D341Med (cell line): Measurements from ENCODE around the gene MYL3.

Experiments
- DNase-seq: peaks from one replicate; pipeline ENCODE4 v3.0.0; 2012; ENCODE audit warnings: low spot score

The MYL3 gene

GRCh38 chr3:46899151-46900006 is 36.1 kb upstream of the MYL3 start:
- no peak for DNase-seq

- DNase-seq = no peak
These were observed 35.3 kb upstream of the MYL3 start for GRCh38 chr3:46898321-46899150.

GRCh38 chr3:46897829-46898320 is 34.6 kb upstream of the MYL3 start:
- no peak for DNase-seq

GRCh38 chr3:46897031-46897430 is 33.8 kb upstream of the MYL3 start:
- DNase-seq = no peak

- DNase-seq = no peak
These were observed 33.1 kb upstream of the MYL3 start for GRCh38 chr3:46896386-46896785.

GRCh38 chr3:46895761-46896160 is 32.5 kb upstream of the MYL3 start:
- no peak for DNase-seq

GRCh38 chr3:46895204-46895660 is 32.0 kb upstream of the MYL3 start:
- DNase-seq = peak; percentile 81

GRCh38 chr3:46894256-46894655 is 31.0 kb upstream of the MYL3 start:
- DNase-seq = no peak

- DNase-seq = no peak
These were observed 30.5 kb upstream of the MYL3 start for GRCh38 chr3:46893763-46894162.

- DNase-seq = no peak
These were observed 30.0 kb upstream of the MYL3 start for GRCh38 chr3:46893146-46893748.

GRCh38 chr3:46892285-46893145 is 29.3 kb upstream of the MYL3 start:
- DNase-seq = no peak

GRCh38 chr3:46891132-46891531 is 27.9 kb upstream of the MYL3 start:
- no peak for DNase-seq

- DNase-seq = no peak
These were observed 26.9 kb upstream of the MYL3 start for GRCh38 chr3:46890132-46890531.

GRCh38 chr3:46889381-46890110 is 26.3 kb upstream of the MYL3 start:
- no peak for DNase-seq

GRCh38 chr3:46888705-46889104 is 25.5 kb upstream of the MYL3 start:
- DNase-seq = no peak

GRCh38 chr3:46887980-46888494 is 24.8 kb upstream of the MYL3 start:
- DNase-seq = no peak

- no peak for DNase-seq
These were observed 22.4 kb upstream of the MYL3 start for GRCh38 chr3:46885612-46886011.

- no peak for DNase-seq
These were observed 21.7 kb upstream of the MYL3 start for GRCh38 chr3:46884929-46885328.

- DNase-seq = no peak
These were observed 21.2 kb upstream of the MYL3 start for GRCh38 chr3:46884427-46884826.

GRCh38 chr3:46883830-46884185 is 20.6 kb upstream of the MYL3 start:
- DNase-seq = no peak
